Activated CD8-positive, alpha-beta memory T cell treated with anti-CD3 and anti-CD28 coated beads for 4 hours (primary cell): Measurements from ENCODE around the gene GEMIN2.
"Not testable (repeated sequence)": the region's sequence is repeated elsewhere in the genome, so short reads cannot be mapped to it uniquely, and the experiment has no call there.

Experiments used
- DNase-seq, 2 donors: peaks; one replicate each; pipeline ENCODE4 v3.0.0-alpha.2; 2020; ENCODE audit warnings: low read depth in 2 of 2

GEMIN2 gene

DNA sequence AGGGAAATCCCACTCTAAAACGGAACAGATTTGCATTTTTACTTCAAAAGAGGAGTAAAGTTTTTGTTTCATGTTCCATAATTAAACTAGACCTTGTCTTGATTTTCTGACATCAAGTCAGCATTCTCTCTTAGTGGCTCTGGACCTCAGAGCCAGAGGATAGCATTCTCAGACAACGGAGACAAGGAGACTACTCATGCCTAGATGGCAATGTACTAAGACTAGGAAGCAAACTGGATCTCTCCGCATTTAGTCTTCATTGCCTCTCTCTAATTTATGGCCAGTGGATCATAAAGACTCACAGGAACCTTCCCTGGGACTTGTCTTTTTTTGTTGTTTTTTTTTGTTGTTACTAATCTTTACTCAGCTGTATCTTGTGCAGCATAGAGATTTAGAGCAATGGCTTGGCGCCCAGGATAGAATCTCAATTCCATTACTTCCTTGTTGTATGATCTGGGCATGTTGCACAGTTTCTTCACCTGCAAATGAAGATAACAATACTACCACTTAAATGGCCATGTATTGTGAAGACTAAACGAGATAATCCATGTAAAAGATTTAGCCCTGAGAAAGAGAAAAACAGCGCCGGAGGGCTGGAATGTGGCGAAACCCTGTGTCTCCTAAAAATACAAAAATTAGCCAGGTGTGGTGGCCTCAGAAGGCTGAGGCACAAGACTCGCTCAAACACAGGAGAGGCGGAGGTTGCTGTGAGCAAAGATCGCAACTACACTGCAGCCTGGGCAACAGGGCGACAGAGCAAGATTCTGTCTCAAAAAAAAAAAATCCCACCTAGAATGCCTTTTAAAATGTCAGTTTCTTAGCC, 4.0 kb upstream of the GEMIN2 start:
- no peak for DNase-seq

DNA sequence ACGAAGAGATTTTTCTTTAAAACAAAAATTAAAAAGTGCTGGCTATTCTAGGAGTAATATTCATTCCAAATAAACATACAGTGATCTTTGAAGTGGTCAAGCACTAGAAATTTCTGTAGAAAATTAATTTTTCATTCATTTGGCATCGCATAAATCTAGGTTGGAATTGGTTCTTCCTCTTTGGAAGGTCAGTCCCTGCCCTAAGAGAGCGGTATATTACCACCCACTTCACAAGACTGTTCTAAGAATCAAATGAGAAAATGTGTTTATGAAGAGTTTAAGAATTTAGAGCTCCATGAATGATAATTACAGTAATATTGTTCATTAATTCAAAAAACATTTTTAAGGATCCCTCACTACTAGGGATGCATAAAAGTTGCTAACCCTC, 444 bp upstream of the GEMIN2 start:
- DNase-seq = no peak

DNA sequence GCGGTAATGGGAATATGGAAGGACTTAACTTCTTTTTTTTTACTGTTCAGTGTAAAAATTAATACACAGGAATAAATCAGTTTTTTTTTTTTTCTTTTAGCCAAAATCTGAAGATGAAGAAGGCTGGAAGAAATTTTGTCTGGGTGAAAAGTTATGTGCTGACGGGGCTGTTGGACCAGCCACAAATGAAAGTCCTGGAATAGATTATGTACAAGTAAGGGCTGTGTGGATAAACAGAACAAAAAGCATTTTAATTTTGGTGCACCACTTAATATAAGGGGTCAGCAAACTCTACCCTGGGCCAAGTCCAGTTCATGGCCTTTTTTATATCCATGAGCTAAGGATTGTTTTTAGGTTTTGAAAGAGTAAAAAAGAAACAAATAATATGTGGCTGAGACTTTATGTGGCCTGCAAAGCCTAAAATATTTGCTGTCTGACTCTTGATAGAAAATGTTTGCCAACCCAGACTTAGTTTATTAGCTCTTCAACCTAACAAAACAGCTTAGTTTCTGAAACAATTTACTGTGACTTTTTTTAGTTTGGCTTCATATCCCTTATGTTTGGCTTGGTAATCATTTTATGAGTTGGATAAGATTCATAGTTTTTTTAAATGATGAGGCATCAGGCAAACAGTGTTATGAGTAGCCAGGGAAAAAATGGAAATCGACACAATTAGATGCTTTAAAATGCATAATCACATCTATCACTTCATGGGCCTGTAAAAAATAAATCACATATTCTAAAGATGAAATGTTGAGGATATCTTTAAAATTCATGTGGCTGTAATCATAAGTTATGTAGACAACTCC, 8.4 kb downstream of the GEMIN2 start:
- no peak for DNase-seq

DNA sequence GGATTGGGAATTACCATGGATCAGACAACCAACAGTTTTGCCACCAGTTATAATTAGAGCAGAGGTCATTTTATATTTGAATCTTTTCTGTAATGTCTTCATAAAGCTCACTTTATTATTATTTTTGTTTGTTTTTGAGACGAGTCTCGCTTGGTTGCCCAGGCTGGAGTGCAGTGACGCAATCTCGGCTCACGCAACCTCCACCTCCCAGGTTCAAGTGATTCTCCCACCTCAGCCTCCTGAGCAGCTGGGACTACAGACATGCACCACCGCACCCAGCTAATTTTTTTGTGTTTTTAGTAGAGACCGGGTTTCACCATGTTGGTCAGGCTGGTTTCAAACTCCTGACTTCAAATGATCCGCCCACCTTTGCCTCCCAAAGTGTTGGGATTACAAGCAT, 23.7 kb downstream of the GEMIN2 start:
- DNase-seq = not testable (repeated sequence)

DNA sequence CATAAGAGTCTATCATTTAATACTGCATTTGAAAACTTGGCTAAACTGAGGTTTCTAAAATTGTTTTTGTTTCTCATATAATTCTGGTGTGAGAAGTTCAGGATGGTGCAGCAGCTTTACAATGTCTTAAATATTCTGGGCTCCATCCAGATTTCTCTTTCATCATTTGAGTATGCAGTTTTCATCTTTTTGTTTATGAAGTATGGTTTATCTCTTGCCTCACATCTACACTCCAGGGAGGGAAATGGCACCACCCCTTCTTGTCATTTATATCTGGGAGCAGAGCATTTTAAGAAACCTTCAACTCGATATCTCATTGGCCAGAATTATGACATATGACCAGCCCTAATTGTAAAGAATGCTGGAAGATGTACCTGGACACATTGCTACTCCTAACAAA, 24.3 kb downstream of the GEMIN2 start:
- DNase-seq = no peak

DNA sequence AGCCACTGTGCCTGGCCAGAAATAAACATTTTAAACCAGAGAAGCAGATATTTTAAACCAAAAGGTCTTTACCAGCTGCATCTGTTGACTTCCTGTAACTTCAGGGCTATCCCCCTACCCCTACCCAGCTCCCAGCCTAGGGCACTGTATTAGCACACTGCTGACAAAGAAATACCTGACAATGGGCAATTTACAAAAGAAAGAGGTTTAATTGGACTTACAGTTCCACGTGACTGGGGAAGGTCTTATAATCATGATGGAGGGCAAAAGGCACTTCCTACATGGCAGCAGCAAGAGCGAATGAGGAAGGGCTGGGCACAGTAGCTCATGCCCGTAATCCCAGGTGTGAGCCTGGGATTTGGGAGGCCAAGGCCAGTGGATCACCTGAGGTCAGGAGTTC, 26.0 kb downstream of the GEMIN2 start:
- DNase-seq = no peak

DNA sequence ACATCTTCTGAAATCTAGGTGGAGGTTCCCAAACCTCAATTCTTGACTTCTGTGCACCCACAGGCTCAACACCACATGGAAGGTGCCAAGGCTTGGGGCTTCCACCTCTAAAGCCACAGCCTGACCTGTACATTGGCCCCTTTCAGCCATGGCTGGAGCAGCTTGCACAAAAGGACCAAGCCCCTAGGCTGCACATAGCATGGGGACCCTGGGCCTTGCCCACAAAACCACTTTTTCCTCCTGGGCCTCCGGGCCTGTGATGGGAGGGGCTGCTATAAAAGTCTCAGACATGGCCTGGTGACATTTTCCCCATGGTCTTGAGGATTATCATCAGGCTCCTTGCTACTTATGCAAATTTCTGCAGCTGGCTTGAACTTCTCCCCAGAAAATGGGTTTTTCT, 27.5 kb downstream of the GEMIN2 start:
- not testable (repeated sequence) for DNase-seq

DNA sequence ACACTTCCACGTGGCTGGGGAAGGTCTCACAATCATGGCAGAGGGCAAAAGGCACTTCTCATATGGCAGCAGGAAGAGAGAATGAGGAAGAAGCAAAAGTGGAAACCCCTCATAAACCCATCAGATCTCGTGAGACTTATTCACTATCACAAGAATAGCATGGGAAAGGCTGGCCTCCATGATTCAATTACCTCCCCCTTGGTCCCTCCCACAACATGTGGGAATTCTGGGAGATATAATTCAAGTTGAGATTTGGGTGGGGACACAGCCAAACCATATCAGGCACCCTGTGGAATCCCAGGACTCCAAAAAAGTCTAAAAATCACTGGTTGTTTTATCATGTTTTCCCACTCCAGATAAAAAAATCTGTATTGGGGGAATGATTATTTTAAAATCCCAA, 29.1 kb downstream of the GEMIN2 start:
- DNase-seq = not testable (repeated sequence)

DNA sequence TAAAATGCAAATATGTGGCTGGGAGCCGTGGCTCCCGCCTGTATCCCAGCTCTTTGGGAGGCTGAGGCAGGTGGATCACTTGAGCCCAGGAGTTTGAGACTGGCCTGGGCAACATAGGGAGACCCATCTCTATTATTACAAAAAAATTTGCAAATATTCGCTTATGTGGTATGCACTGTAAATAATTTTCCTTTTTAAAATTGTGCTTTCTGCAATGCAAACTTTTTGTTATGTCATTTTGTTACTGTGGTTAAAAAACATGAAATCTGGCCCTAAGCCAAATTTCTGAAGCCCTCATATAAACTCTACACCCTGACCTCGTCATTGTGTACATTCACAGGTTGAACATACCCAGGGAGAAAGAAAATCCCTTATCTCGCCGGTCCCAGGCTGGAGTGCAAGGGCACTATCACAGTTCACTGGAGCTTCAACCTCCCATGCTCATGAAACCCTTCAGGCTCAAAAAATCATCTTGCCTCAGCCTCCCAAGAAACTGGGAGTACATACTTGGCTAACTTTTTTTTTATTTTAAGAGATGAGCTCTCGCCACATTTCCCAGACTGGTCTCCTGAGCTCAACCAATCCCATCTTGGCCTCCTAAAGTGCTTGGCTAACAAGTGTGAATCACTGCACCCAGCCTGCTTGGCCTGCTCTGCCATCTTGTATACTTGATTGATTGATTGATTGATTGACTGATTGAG, 31.3 kb downstream of the GEMIN2 start:
- DNase-seq = no peak

DNA sequence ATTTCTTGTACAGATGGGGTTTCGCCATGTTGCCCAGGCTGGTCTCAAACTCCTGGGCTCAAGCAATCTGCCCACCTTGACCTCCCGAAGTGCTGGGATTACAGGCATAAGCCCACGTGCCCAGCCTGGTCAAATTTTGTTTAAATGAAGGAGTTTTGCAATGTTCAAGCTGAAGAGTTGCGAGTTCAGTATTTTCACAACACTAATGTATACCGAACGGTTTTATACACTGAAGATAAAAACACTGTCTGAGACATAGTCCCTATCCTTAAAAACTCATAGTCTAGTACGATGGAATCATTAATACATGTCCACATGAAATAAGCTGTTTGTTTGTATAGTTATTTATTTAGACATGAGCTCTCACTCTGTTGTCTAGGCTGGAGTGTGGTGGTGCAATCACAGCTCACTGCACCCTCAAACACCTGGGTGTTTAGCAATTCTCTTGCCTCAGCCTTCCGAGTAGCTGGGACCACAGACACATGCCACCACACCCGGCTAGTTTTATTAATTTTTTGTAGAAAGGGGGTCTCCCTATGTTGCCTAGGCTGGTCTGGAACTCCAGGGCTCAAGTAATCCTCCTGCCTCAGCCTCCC, 40.6 kb downstream of the GEMIN2 start:
- DNase-seq = no peak

DNA sequence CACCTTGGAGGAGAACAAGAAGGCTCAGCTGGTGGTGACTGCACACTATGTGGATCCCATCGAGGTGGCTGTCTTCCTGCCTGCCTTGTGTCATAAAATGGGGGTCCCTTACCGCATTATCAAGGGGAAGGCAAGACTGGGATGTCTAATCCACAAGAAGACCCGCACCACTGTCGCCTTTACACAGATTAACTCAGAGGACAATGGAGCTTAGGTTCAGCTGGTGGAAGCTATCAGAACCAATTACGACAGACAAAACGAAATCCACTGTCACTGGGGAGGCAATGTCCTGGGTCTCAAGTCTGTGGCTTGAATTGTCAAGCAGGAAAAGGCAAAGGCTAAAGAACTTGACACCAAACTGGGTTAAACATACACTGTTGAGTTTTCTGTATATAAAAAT, 43.4 kb downstream of the GEMIN2 start:
- no peak for DNase-seq

DNA sequence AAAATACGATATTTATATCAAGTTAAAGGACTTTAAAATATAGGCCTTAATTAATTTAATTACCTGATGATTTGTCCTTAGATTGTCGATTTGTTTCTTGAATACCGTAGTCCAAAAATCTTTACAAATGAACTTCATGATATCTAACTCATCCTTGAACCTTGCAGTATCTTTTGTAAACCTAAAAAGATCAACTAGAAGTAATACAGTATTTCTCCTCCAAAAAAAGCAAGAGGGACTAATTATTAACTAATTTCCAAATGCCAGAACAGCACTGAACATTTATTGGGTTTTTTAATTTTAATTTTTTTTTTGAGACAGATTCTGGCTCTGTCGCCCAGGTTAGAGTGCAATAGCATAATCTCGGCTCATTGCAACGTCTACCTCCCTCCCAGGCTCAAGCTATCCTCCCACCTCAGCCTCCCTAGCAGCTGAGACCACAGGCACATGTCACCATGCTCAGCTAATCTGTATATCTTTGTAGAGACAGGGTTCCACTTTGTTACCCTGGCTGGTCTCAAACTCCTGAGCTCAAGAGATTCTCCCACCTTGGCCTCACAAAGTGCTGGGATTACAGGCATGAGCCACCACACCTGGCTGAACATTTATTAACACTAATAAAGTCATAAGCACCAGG, 44.2 kb downstream of the GEMIN2 start:
- DNase-seq = no peak

DNA sequence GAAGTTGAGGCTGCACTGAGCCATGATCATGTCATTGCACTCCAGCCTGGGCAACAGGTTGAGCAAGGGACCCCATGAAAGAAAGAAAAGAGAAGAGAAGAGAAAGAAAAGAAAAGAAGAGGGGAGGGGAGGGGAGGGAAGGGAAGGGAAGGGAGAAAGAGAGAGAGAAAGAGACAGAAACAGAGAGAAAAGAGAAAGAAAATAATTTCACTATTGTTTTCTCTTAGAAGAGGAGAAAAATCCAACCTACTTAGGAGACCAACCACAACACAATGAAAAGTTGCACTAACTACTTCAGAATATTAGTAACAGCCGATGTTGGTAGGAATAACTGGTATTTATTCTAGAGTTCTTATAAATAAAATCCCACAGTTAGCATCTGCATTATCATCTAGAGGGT, 46.4 kb downstream of the GEMIN2 start:
- no peak for DNase-seq

DNA sequence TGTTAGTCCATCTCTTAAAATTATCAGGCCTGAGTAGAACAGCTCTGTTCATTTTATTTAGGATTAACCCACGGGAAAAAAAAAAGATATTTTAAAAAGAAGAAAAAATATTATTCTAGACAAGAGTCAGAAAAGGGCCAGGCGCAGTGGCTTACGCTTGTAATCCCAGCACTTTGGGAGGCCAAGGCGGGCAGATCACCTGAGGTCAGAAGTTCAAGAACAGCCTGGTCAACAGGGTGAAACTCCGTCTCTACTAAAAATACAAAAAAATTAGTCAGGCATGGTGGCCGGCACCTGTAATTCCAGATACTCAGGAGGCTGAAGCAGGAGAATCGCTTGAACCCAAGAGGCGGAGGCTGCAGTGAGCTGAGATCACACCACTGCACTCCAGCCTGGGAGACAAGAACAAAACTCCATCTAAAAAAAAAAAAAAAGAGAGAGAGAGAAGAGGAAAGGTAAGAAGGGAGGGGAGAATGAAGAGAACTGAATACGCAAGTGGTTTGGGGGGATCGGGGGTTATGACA, 53.7 kb downstream of the GEMIN2 start:
- not testable (repeated sequence) for DNase-seq

DNA sequence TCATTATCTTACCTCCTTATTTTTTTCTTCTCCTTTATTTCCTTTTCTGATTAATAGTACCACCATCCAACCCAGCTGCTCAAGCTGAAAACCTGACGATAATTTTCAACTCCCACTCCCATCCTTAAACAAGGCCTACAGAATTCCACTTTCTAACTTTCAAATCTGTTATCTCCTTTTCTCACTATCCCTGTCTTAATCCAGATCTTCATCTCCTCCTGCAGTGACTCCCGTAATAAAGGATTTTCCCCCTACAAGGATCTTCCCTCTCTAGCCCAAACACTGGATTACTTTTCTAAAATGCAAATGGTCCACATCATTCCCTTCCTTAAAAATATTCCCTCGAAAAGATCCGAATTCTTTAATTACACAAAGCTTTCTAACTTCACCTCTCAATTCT, 54.5 kb downstream of the GEMIN2 start:
- DNase-seq = no peak

DNA sequence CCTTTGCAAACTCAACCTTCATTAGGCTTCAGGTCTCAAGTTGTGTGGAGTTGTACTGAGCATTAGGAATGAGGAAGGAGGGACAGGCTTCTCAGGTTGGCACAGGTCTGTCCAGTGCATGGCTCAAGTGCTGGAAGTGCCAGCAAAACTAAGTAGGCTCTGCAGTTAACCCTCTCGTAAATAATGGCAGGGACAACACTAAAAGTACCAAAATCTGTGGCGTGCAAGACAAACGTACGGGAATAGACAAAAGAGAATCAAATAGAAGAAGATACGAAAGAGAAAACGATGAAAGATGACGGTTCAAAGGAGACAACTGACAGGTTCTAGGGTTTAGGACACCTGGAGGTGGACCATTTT, 55.4 kb downstream of the GEMIN2 start:
- DNase-seq = no peak

DNA sequence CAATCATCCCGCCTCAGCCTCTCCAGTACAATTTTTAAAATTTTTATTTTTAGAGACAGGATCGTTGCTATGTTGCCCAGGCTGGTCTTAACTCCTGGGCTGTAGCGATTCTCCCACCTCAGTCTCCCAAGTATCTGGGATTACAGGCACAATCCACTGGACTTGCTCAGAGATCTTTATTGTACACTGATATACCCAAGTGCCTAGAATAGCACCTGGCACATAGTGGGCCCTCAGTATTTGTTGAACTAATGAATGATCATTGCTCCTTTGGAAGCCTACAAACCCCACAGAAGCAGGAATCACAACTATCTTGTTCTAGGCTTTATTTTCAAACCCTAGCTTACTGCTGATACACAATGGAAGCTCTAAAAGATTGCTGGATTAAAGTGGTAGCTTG, 59.1 kb downstream of the GEMIN2 start:
- no peak for DNase-seq

DNA sequence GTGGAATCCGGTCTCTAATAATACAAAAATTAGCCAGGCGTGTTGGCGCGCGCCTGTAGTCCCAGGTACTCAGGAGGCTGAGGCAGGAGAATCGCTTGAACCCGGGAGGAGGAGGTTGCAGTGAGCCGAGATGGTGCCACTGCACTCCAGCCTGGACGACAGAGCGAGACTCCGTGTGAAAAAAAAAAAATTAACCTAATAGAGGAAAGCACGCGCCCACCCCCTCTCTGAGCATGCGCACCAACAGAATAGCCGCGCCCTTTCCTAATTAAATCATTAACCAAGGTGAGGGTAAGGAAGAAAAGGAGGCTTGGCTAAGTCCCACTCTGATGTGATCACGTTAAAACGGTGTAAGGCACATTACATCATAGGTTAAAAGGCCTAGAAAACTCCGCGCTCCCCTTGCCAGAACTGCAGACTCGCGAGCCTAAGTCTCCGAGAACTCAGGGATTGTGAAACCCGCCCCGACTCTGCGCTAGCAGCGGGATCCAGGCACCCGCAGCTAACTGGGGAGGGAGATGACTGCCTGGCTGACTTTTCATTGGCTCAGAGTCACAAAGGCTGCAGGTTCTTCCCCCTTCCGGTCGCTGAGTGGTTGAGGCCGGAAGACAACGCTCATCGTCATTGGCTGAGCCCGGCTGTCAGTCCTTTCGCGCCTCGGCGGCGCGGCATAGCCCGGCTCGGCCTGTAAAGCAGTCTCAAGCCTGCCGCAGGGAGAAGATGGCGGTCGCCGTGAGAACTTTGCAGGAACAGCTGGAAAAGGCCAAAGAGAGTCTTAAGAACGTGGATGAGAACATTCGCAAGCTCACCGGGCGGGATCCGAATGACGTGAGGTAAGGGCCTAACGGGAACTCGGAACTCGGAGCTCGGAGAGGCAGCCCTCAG, 60.7 kb downstream of the GEMIN2 start, which contains the start of gene PNN:
PNN (plus strand) TSS at position 695 of the 885 bp plus-strand sequence; CDS start at position 721, 26 bp downstream.
- peak; percentile 87 to 95 for DNase-seq

DNA sequence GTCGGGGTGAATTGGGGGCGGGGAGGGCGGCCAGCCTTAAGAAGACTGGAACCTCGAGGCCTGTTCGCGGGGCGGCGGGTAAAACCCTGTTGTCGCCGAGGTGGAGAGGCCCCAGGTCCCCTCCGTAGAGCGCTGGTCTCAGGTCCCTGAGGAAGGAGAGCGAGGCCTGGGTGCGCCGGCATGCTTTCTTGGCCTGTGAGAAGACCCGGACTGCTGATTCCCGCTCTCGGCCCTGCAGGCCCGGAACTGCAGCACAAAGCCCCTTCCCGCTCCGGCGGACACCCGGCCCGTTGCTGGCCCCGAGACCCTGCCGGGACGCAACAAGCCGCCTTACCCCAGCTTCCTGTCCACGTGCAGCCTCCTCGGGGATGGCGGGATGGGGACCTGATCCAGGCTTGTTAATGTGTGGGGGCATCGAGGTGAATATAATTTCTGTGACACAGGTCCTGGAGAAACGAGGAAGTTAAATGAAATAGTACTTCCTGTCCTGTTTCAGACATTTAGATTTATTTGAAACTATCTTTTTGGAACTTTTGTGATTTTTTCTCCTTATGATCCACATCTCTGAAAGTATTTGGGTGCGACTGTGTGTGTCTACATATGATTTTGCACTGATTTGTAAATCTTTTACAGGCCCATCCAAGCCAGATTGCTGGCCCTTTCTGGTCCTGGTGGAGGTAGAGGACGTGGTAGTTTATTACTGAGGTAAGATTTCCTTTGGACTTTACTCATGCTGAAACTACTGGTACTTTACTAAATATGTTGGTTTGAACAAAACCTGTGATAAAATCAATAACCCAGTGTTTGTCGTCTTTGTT, 61.5 kb downstream of the GEMIN2 start:
- DNase-seq = no peak
